IPS-18a (cell line): ENCODE data around the gene SPATA13.

ENCODE experiments used
- H3K27ac ChIP-seq: one replicate; pipeline ENCODE4 v1.5.1; 2013; ENCODE audit warnings: low read length
- H3K27me3 ChIP-seq: one replicate; pipeline ENCODE4 v1.6.1; 2013; ENCODE audit warnings: mild to moderate bottlenecking, low read length; ENCODE audit not compliant: control insufficient read depth, insufficient read depth
- H3K36me3 ChIP-seq: one replicate; pipeline ENCODE4 v1.6.1; 2013; ENCODE audit warnings: low read depth, low read length; ENCODE audit not compliant: control insufficient read depth
- H3K4me1 ChIP-seq: one replicate; pipeline ENCODE4 v1.6.1; 2013; ENCODE audit warnings: low read depth, low read length; ENCODE audit not compliant: control insufficient read depth
- H3K4me3 ChIP-seq: one replicate; pipeline ENCODE4 v1.5.1; 2013; ENCODE audit warnings: low read length
- H3K9ac ChIP-seq: one replicate; pipeline ENCODE4 v1.6.1; 2013; ENCODE audit warnings: mild to moderate bottlenecking, low read length, moderate library complexity
- H3K9me3 ChIP-seq: one replicate; pipeline ENCODE4 v1.6.1; 2013; ENCODE audit warnings: low read depth, low read length; ENCODE audit not compliant: control insufficient read depth

The SPATA13 gene

GRCh38 chr13:24128112-24128511, 32.4 kb upstream of the SPATA13 start:
- Histone ChIP-seq H3K27ac (no peak overlapping the region), H3K9ac (no peak overlapping the region), H3K4me1 (peaks cover 14% of the 10 kb centered on the region), H3K27me3 (no peaks in the 10 kb centered on the region), H3K4me3 (no peak overlapping the region), H3K9me3 (no peaks in the 10 kb centered on the region), H3K36me3 (no peaks in the 10 kb centered on the region)

DNA sequence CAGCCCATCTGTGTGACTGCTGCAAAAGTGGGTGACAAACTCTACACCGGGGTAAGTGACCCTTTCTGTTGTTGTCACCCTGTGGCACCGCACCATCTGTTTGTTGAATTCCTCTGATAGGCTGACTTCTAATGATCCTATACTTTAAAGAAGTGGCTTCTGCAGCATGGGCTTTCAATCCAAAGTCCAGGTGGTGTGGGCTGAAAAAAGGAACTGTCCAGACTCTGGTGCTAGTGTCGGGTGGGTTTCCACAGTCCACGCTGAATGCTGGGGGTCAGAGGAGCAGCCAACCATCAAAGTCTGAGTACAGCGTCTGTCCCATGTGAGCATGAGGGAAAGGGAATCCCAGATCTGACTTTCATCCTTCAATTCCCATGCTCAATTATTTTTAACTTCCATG, 31.6 kb upstream of the SPATA13 start:
- Histone ChIP-seq H3K27me3 (no peaks in the 10 kb centered on the region), H3K27ac (no peak overlapping the region), H3K36me3 (no peaks in the 10 kb centered on the region), H3K9ac (no peak overlapping the region), H3K9me3 (no peaks in the 10 kb centered on the region), H3K4me1 (peaks cover 14% of the 10 kb centered on the region), H3K4me3 (no peak overlapping the region)

- Histone ChIP-seq H3K4me3 (no peak overlapping the region), H3K27ac (no peak overlapping the region), H3K27me3 (no peaks in the 10 kb centered on the region), H3K36me3 (no peaks in the 10 kb centered on the region), H3K9me3 (no peaks in the 10 kb centered on the region), H3K4me1 (peaks cover 7% of the 10 kb centered on the region), H3K9ac (no peak overlapping the region)
Observed at GRCh38 chr13:24129914-24130774, 30.4 kb upstream of the SPATA13 start.

DNA sequence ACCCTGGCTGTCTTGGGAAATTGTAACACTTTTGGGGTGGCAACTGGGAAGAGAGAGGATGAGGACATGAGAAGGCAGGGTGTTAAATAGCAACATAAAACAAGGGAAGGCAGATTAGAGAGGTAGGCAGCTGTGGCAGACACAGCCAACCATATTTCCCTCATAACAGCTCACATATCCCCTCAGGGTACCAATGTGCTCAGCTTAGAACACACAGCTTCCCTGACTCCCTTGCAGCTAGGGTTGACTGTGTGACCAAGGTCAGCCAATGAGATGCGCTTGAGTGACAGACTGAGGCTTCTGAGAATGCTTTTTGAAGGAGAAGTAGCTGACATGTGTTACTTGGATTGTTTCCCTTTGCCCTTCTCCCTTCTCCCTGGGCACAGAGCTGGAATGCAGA, 28.8 kb upstream of the SPATA13 start:
- Histone ChIP-seq H3K9me3 (no peaks in the 10 kb centered on the region), H3K27ac (no peak overlapping the region), H3K27me3 (no peaks in the 10 kb centered on the region), H3K4me1 (peaks cover 7% of the 10 kb centered on the region), H3K9ac (no peak overlapping the region), H3K4me3 (no peak overlapping the region), H3K36me3 (no peaks in the 10 kb centered on the region)

- no peaks in the 10 kb centered on the region for H3K36me3 ChIP-seq
Observed at GRCh38 chr13:24133021-24133795, 27.3 kb upstream of the SPATA13 start.

DNA sequence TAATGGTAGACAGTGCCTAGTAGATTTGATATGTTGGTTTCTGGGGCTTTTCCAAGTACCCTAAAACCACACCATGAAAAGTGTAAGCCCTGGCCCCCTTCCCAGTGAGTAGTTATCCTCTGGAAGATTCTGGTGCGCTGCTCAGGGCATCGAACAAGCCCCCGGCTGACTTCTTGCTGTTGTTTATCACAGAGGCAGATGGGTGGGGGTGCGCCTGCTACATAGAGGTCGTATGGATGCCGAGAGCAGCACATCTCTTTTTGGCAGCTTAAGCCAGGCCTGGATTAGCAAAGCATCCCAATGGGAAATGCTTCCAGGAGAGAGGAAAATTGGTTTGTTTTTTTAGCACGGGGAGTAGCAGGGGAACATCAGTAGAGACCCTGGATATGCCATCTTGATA, 26.3 kb upstream of the SPATA13 start:
- no peaks in the 10 kb centered on the region for H3K27me3 ChIP-seq
- no peaks in the 10 kb centered on the region for H3K9me3 ChIP-seq
- no peaks in the 10 kb centered on the region for H3K36me3 ChIP-seq
- no peak overlapping the region for H3K9ac ChIP-seq
- H3K4me1 ChIP-seq: peaks cover 3% of the 10 kb centered on the region
- H3K27ac ChIP-seq: no peak overlapping the region
- H3K4me3 ChIP-seq: no peak overlapping the region

More at GRCh38 chr13:24133021-24133795, 27.3 kb upstream of the SPATA13 start:
- Histone ChIP-seq H3K9ac (no peak overlapping the region), H3K9me3 (no peaks in the 10 kb centered on the region), H3K27ac (no peak overlapping the region), H3K4me3 (no peak overlapping the region), H3K4me1 (peaks cover 3% of the 10 kb centered on the region), H3K27me3 (no peaks in the 10 kb centered on the region)

DNA sequence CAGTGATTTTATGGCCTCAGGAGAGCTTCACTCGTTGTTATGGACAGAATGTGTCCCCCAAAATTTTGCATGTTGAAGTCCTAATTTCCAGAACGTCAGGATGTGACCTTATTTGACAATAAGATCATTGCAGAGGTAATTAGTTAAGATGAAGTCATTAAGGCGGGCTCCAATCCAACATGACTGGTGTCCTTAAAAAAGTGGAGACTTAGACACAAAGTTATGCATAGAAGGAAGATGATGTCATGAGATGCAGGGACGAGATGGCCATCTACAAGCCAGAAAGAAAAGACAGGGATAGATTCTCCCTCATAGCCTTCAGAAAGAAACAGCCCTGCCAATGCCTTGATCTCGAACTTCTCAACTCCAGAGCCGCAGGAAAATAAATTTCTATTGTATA, 25.8 kb upstream of the SPATA13 start:
- Histone ChIP-seq H3K9me3 (no peaks in the 10 kb centered on the region), H3K36me3 (no peaks in the 10 kb centered on the region), H3K27me3 (no peaks in the 10 kb centered on the region), H3K4me3 (no peak overlapping the region), H3K27ac (no peak overlapping the region), H3K9ac (no peak overlapping the region), H3K4me1 (peaks cover 3% of the 10 kb centered on the region)

- H3K27me3 ChIP-seq: no peaks in the 10 kb centered on the region
- H3K4me3 ChIP-seq: no peak overlapping the region
- H3K27ac ChIP-seq: no peak overlapping the region
- no peaks in the 10 kb centered on the region for H3K36me3 ChIP-seq
- peaks cover 3% of the 10 kb centered on the region for H3K4me1 ChIP-seq
- no peak overlapping the region for H3K9ac ChIP-seq
- H3K9me3 ChIP-seq: no peaks in the 10 kb centered on the region
Observed at GRCh38 chr13:24135674-24136300, 24.7 kb upstream of the SPATA13 start.

GRCh38 chr13:24138911-24139310, 21.6 kb upstream of the SPATA13 start:
- no peak overlapping the region for H3K9ac ChIP-seq
- H3K36me3 ChIP-seq: no peaks in the 10 kb centered on the region
- H3K27ac ChIP-seq: no peak overlapping the region
- H3K9me3 ChIP-seq: no peaks in the 10 kb centered on the region
- no peak overlapping the region for H3K4me3 ChIP-seq
- H3K27me3 ChIP-seq: no peaks in the 10 kb centered on the region
- peaks cover 23% of the 10 kb centered on the region for H3K4me1 ChIP-seq

GRCh38 chr13:24141333-24141910, 19.1 kb upstream of the SPATA13 start:
- Histone ChIP-seq H3K27me3 (no peaks in the 10 kb centered on the region), H3K27ac (no peak overlapping the region), H3K9ac (no peak overlapping the region)

DNA sequence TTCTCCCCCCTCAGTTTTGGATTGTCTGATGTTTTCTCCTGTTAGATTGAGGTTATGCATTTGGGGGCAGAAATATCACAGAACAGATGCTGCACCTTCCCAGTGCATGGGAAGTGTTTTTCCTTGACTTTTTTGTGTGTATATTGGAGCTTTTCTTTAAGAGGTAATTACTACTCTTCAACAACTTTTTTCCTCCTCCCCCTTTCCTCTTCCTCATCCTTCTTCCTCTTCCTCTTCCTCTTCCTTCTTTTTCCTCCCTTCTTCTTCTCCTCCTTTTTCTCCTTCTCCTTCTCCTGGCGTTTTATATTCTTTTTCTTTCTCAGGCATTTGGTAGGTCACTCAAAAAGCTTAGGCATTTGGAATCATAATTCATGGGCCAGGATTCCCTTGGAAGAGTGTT, 18.1 kb upstream of the SPATA13 start:
- no peak overlapping the region for H3K27ac ChIP-seq
- no peaks in the 10 kb centered on the region for H3K36me3 ChIP-seq
- H3K9me3 ChIP-seq: no peaks in the 10 kb centered on the region
- no peak overlapping the region for H3K9ac ChIP-seq
- H3K4me3 ChIP-seq: no peak overlapping the region
- H3K27me3 ChIP-seq: no peaks in the 10 kb centered on the region
- H3K4me1 ChIP-seq: peaks cover 30% of the 10 kb centered on the region

More at GRCh38 chr13:24141333-24141910, 19.1 kb upstream of the SPATA13 start:
- no peaks in the 10 kb centered on the region for H3K36me3 ChIP-seq
- H3K4me1 ChIP-seq: peaks cover 30% of the 10 kb centered on the region
- H3K4me3 ChIP-seq: no peak overlapping the region
- H3K9me3 ChIP-seq: no peaks in the 10 kb centered on the region
